ENCODE results near the gene PALD1. TPM values are rescaled to one million over a fixed set of nuclear protein-coding genes. Genes with fewer than 3 reads are reported as not detected.

PALD1 gene
- total RNA-seq, 2 experiments from 2014 or later = 0.36 to 0.44 TPM

DNA sequence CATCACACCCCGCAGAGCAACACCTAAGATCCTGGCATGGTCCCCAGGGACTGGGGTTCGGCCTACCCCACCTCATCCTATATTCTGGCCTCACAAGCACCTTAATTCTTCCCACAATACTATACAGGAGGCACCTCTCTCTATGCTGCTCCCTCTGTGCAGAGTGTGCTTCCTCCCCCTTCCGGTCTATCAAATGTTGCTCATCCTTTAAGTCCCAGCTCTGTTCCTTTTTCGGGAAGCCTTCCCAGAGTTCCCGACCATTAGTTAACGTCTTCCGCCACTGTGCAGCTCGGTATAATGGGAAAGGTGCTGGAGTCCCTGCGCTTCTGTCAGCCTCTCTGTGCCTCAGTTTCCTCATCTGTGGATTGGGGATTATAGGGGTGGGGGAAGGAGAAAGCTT, 21.8 kb downstream of the PALD1 start:
- Mint-ChIP-seq H3K4me3 (no peak overlapping the region), H3K36me3 (ENCODE audit: low read depth) (no peaks in the 10 kb centered on the region), H3K27me3 (no peaks in the 10 kb centered on the region), H3K9me3 (no peaks in the 10 kb centered on the region), H3K27ac (no peak overlapping the region), H3K4me1 (ENCODE audit: low read depth) (peaks cover 1% of the 10 kb centered on the region)
- CTCF ChIA-PET = no interaction called here
- DNase-seq (no peak), ATAC-seq (ENCODE audit: poor library complexity) (no peak)
- TF ChIP-seq, protein P1, sequence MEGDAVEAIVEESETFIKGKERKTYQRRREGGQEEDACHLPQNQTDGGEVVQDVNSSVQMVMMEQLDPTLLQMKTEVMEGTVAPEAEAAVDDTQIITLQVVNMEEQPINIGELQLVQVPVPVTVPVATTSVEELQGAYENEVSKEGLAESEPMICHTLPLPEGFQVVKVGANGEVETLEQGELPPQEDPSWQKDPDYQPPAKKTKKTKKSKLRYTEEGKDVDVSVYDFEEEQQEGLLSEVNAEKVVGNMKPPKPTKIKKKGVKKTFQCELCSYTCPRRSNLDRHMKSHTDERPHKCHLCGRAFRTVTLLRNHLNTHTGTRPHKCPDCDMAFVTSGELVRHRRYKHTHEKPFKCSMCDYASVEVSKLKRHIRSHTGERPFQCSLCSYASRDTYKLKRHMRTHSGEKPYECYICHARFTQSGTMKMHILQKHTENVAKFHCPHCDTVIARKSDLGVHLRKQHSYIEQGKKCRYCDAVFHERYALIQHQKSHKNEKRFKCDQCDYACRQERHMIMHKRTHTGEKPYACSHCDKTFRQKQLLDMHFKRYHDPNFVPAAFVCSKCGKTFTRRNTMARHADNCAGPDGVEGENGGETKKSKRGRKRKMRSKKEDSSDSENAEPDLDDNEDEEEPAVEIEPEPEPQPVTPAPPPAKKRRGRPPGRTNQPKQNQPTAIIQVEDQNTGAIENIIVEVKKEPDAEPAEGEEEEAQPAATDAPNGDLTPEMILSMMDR (IDR thresholded peaks at IDR 0.05) = no peak
- intact Hi-C loops (cut with DNase I, micrococcal nuclease) = no loop called here
- Histone ChIP-seq H3K27me3 (ENCODE audit: control insufficient read depth in 1 of 2, insufficient read depth in 2 of 2, low read length in 2 of 2) (no peaks in the 10 kb centered on the region), H3K4me1 (ENCODE audit: insufficient read depth, low read length) (no peaks in the 10 kb centered on the region), H3K36me3 (ENCODE audit: insufficient read depth, low read length) (no peaks in the 10 kb centered on the region), H3K4me3 (ENCODE audit: low read length) (no peak overlapping the region), H3K9me3 (ENCODE audit: control insufficient read depth in 1 of 2, insufficient read depth in 1 of 2, low read length in 2 of 2) (no peaks in the 10 kb centered on the region), H3K27ac (ENCODE audit: low read depth in 1 of 2, low read length in 2 of 2) (no peak overlapping the region)
- POLR2A ChIA-PET = no interaction called here

- Mint-ChIP-seq H3K4me1 (ENCODE audit: low read depth) (no peaks in the 10 kb centered on the region), H3K27me3 (no peaks in the 10 kb centered on the region), H3K36me3 (ENCODE audit: low read depth) (no peaks in the 10 kb centered on the region), H3K27ac (no peak overlapping the region), H3K9me3 (no peaks in the 10 kb centered on the region), H3K4me3 (no peak overlapping the region)
- Histone ChIP-seq H3K36me3 (ENCODE audit: insufficient read depth, low read length) (no peaks in the 10 kb centered on the region), H3K4me1 (ENCODE audit: insufficient read depth, low read length) (no peaks in the 10 kb centered on the region), H3K9me3 (ENCODE audit: control insufficient read depth in 1 of 2, insufficient read depth in 1 of 2, low read length in 2 of 2) (no peaks in the 10 kb centered on the region), H3K27me3 (ENCODE audit: control insufficient read depth in 1 of 2, insufficient read depth in 2 of 2, low read length in 2 of 2) (no peaks in the 10 kb centered on the region), H3K4me3 (ENCODE audit: low read length) (no peak overlapping the region), H3K27ac (ENCODE audit: low read depth in 1 of 2, low read length in 2 of 2) (no peak overlapping the region)
- ChIA-PET CTCF (no interaction called here), POLR2A (no interaction called here)
- TF ChIP-seq, protein P1 (IDR thresholded peaks at IDR 0.05) = no peak
- DNase-seq (no peak), ATAC-seq (ENCODE audit: poor library complexity) (no peak)
- intact Hi-C loops (cut with DNase I, micrococcal nuclease) = no loop called here
Measured at GRCh38 chr10:70500812-70501301, 22.3 kb downstream of the PALD1 start.

DNA sequence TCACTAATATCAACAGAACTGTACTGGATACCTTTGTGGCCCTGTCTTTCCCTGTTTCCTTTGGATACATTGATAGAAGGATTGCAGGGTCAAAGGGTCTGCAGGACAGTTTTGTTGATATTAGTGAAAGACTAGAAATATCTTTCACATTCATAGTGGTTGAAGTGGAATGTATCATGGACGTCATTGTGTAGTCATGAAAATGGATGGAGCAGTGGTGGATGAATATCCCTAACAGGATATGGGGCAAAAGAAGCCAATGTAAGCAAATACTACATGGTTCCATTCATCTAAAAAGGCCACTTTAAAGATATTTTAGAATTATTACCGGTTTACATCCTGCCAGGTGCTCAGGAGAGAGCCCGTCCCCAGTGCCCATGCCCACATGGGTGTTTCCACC, 23.8 kb downstream of the PALD1 start:
- H3K4me3 ChIP-seq (ENCODE audit: low read length) = no peak overlapping the region
- H3K4me1 ChIP-seq (ENCODE audit: insufficient read depth, low read length) = no peaks in the 10 kb centered on the region
- no peak overlapping the region for H3K4me3 Mint-ChIP-seq
- H3K36me3 Mint-ChIP-seq (ENCODE audit: low read depth) = no peaks in the 10 kb centered on the region
- H3K9me3 ChIP-seq (ENCODE audit: control insufficient read depth in 1 of 2, insufficient read depth in 1 of 2, low read length in 2 of 2) = no peaks in the 10 kb centered on the region
- no peaks in the 10 kb centered on the region for H3K27me3 ChIP-seq (ENCODE audit: control insufficient read depth in 1 of 2, insufficient read depth in 2 of 2, low read length in 2 of 2)
- H3K27ac ChIP-seq (ENCODE audit: low read depth in 1 of 2, low read length in 2 of 2) = no peak overlapping the region
- no peaks in the 10 kb centered on the region for H3K27me3 Mint-ChIP-seq
- TF ChIP-seq, protein P1 (IDR thresholded peaks at IDR 0.05) = no peak
- H3K9me3 Mint-ChIP-seq = no peaks in the 10 kb centered on the region
- ATAC-seq (ENCODE audit: poor library complexity) = no peak
- no peaks in the 10 kb centered on the region for H3K4me1 Mint-ChIP-seq (ENCODE audit: low read depth)
- DNase-seq = no peak
- intact Hi-C loops (cut with DNase I, micrococcal nuclease) = no loop called here
- ChIA-PET CTCF (no interaction called here), POLR2A (no interaction called here)
- H3K36me3 ChIP-seq (ENCODE audit: insufficient read depth, low read length) = no peaks in the 10 kb centered on the region
- no peak overlapping the region for H3K27ac Mint-ChIP-seq

Data from CD4-positive, alpha-beta T cell (primary cell).